Neural progenitor cell (in vitro differentiated cells): ENCODE data around the gene IFIT2. TPM values are rescaled to one million over a fixed set of nuclear protein-coding genes. Genes with fewer than 3 reads are reported as not detected.

ENCODE experiments used
- DNase-seq: peaks from one replicate; pipeline ENCODE4 v3.0.0-alpha.2; 2016; ENCODE audit warnings: low spot score
- H2AFZ ChIP-seq: fragments of 200-600 bp; sonication (generic); replicated peaks from 2 replicates; pipeline ENCODE4 v1.6.1; 2016; ENCODE audit warnings: antibody characterized with exemption
- H3F3A ChIP-seq: fragments of 200-600 bp; sonication (generic); 2 replicates; pipeline ENCODE4 v1.6.1; 2016; ENCODE audit warnings: antibody characterized with exemption, low read depth
- H3K27ac ChIP-seq: fragments of 200-600 bp; sonication (generic); 2 replicates; pipeline ENCODE4 v1.5.1; 2016; ENCODE audit warnings: mild to moderate bottlenecking
- H3K27me3 ChIP-seq: fragments of 200-600 bp; sonication (generic); 2 replicates; pipeline ENCODE4 v1.6.1; 2016; ENCODE audit warnings: mild to moderate bottlenecking, moderate library complexity
- H3K36me3 ChIP-seq: fragments of 200-600 bp; sonication (generic); 2 replicates; pipeline ENCODE4 v1.5.1; 2016
- H3K4me1 ChIP-seq: fragments of 200-600 bp; sonication (generic); 2 replicates; pipeline ENCODE4 v1.6.1; 2016; ENCODE audit warnings: mixed run types
- H3K4me2 ChIP-seq: fragments of 200-600 bp; sonication (generic); 2 replicates; pipeline ENCODE4 v1.6.1; 2016
- H3K4me3 ChIP-seq: fragments of 200-600 bp; sonication (generic); 2 replicates; pipeline ENCODE4 v1.5.1; 2016
- H3K79me2 ChIP-seq: fragments of 200-600 bp; sonication (generic); 2 replicates; pipeline ENCODE4 v1.6.1; 2016; ENCODE audit warnings: low read depth
- H3K9ac ChIP-seq: fragments of 200-600 bp; sonication (generic); 2 replicates; pipeline ENCODE4 v1.6.1; 2016
- H3K9me3 ChIP-seq: fragments of 200-600 bp; sonication (generic); 2 replicates; pipeline ENCODE4 v1.5.1; 2016; ENCODE audit warnings: low read depth
- H4K20me1 ChIP-seq: fragments of 200-600 bp; sonication (generic); 2 replicates; pipeline ENCODE4 v1.6.1; 2016; ENCODE audit warnings: low read depth
- H3K27ac Mint-ChIP-seq: 3 replicates; pipeline ENCODE4 v1.8.0; 2021; ENCODE audit warnings: mixed read lengths
- H3K27me3 Mint-ChIP-seq: 2 replicates; pipeline ENCODE4 v1.8.0; 2022; ENCODE audit warnings: low read depth, mild to moderate bottlenecking, inconsistent platforms, moderate library complexity, mixed read lengths; ENCODE audit not compliant: insufficient read depth
- H3K36me3 Mint-ChIP-seq: 3 replicates; pipeline ENCODE4 v1.8.0; 2021; ENCODE audit warnings: mixed read lengths
- H3K4me1 Mint-ChIP-seq: 3 replicates; pipeline ENCODE4 v1.8.0; 2021; ENCODE audit warnings: mixed read lengths
- H3K4me3 Mint-ChIP-seq: 3 replicates; pipeline ENCODE4 v1.8.0; 2021; ENCODE audit warnings: mild to moderate bottlenecking, moderate library complexity, mixed read lengths
- H3K9me3 Mint-ChIP-seq: 3 replicates; pipeline ENCODE4 v1.8.0; 2020; ENCODE audit warnings: mixed read lengths
- CTCF ChIP-seq: fragments of 200-600 bp; sonication (generic); IDR thresholded peaks from 2 replicates; pipeline ENCODE4 v1.5.1; 2017; ENCODE audit warnings: antibody characterized with exemption, mild to moderate bottlenecking
- EZH2 ChIP-seq: fragments of 200-600 bp; sonication (generic); IDR thresholded peaks from 2 replicates; pipeline ENCODE4 v1.6.1; 2017; ENCODE audit warnings: antibody characterized with exemption, mild to moderate bottlenecking, moderate library complexity
- EZH2phosphoT487 ChIP-seq: fragments of 200-600 bp; sonication (generic); IDR thresholded peaks from 2 replicates; pipeline ENCODE4 v1.6.1; 2017; ENCODE audit warnings: antibody characterized with exemption
- total RNA-seq: library from RNA; depleted of rRNA; stranded (reverse); fragments of >200 nt; gene quantifications from 2 replicates; pipeline ENCODE4 v1.2.3, GENCODE V29; 2015; ENCODE audit warnings: low replicate concordance

IFIT2 gene
- total RNA-seq, 1 donor from 2014 or later = 0.22 TPM

DNA sequence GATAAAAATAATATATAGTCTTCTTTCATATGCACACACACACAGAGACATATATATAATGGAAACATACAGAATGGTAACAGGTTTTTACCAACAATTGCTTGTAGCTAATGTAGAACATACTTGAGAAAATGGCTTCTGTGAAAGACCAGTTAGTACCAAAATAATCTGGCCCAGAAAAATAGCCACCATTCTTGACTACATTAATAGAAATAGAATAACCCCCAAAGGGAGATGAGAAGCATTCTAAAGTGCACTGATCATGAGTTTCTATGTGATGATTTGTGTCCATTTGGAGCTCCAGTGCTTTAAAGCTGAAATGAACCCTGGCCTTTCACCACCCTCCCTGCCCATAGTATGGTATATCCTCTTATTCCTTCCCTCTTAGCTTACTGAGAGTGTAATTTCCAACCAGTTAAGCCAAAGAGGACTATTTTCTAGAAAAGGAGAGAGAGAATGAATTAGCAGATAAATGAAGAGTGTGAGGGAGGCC lies 22.9 kb upstream of the IFIT2 start:
- no peak overlapping the region for H2AFZ ChIP-seq
- H3K9ac ChIP-seq = no peak overlapping the region
- Mint-ChIP-seq H3K4me3 (no peak overlapping the region), H3K27ac (no peak overlapping the region), H3K27me3 (peaks cover 3% of the 10 kb centered on the region), H3K9me3 (no peaks in the 10 kb centered on the region), H3K36me3 (no peaks in the 10 kb centered on the region), H3K4me1 (peaks cover 31% of the 10 kb centered on the region)
- no peak for DNase-seq
- peaks cover 21% of the 10 kb centered on the region for H3K4me1 ChIP-seq
- H3K27ac ChIP-seq = no peak overlapping the region
- H3K4me3 ChIP-seq = no peak overlapping the region
- H3K27me3 ChIP-seq = no peaks in the 10 kb centered on the region
- no peaks in the 10 kb centered on the region for H3K36me3 ChIP-seq
- no peaks in the 10 kb centered on the region for H3K9me3 ChIP-seq
- TF ChIP-seq EZH2phosphoT487 (no peak), CTCF (no peak), EZH2 (no peak)
- no peaks in the 10 kb centered on the region for H3F3A ChIP-seq
- no peaks in the 10 kb centered on the region for H3K79me2 ChIP-seq
- H3K4me2 ChIP-seq = no peak overlapping the region
- H4K20me1 ChIP-seq = no peaks in the 10 kb centered on the region

- Mint-ChIP-seq H3K27ac (no peak overlapping the region), H3K36me3 (no peaks in the 10 kb centered on the region), H3K27me3 (peaks cover 2% of the 10 kb centered on the region), H3K4me1 (peaks cover 33% of the 10 kb centered on the region), H3K9me3 (no peaks in the 10 kb centered on the region), H3K4me3 (no peak overlapping the region)
- Histone ChIP-seq H3K36me3 (no peaks in the 10 kb centered on the region), H3K4me3 (no peak overlapping the region), H4K20me1 (no peaks in the 10 kb centered on the region), H3K27me3 (no peaks in the 10 kb centered on the region), H3K4me2 (no peak overlapping the region), H3K27ac (no peak overlapping the region), H3K9me3 (no peaks in the 10 kb centered on the region), H3F3A (no peaks in the 10 kb centered on the region), H3K9ac (no peak overlapping the region), H3K79me2 (no peaks in the 10 kb centered on the region), H3K4me1 (peaks cover 22% of the 10 kb centered on the region), H2AFZ (no peak overlapping the region)
- DNase-seq = no peak
- TF ChIP-seq EZH2 (no peak), CTCF (no peak), EZH2phosphoT487 (no peak)
Measured at GRCh38 chr10:89279421-89279869, 22.4 kb upstream of the IFIT2 start.

DNA sequence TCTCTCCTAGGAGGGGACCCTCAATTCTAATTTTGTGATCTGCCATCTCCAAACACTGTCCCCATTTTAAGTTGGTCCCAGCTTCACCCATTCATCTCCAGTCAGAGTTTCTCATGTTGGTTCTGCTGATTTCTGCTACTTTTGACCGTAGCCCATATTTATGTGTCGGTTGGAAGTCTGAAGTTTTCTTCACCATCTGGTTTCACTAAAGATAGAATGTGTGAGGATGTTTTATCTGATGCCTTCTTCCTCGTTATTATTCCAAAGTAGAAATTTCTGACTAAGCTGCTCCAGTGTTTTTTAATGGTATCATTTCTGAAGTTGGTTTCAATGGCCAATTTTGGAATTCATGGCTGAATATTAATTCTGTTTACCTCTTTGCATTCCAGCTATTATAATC lies 21.3 kb upstream of the IFIT2 start:
- DNase-seq = no peak
- Histone ChIP-seq H3K27ac (no peak overlapping the region), H4K20me1 (no peaks in the 10 kb centered on the region), H3K9me3 (no peaks in the 10 kb centered on the region), H3K4me3 (no peak overlapping the region), H3K36me3 (no peaks in the 10 kb centered on the region), H3K4me2 (no peak overlapping the region), H3K9ac (no peak overlapping the region), H2AFZ (no peak overlapping the region), H3K79me2 (no peaks in the 10 kb centered on the region), H3K4me1 (peaks cover 21% of the 10 kb centered on the region), H3K27me3 (no peaks in the 10 kb centered on the region), H3F3A (no peaks in the 10 kb centered on the region)
- TF ChIP-seq CTCF = no peak
- TF ChIP-seq EZH2 = no peak
- TF ChIP-seq EZH2phosphoT487 = no peak
- Mint-ChIP-seq H3K9me3 (no peaks in the 10 kb centered on the region), H3K36me3 (no peaks in the 10 kb centered on the region), H3K4me3 (no peak overlapping the region), H3K27me3 (peaks cover 2% of the 10 kb centered on the region), H3K4me1 (peaks cover 39% of the 10 kb centered on the region), H3K27ac (no peak overlapping the region)
